GM23338 (cell line): ENCODE measurements around the gene DRGX.

Experiments
- POLR2AphosphoS5 ChIP-seq: IDR thresholded peaks from 2 replicates; pipeline ENCODE4 v1.6.1; 2016; ENCODE audit warnings: antibody characterized with exemption, low read depth
- TF ChIP-seq, protein P1 (sequence below), 2 experiments: fragments of 200-600 bp in 1 of 2; sonication (generic) in 1 of 2; conservative IDR thresholded peaks; 2 replicates each; pipeline versions ENCODE4 v1.5.1 to v1.6.1; 2016 to 2017; ENCODE audit warnings: antibody characterized with exemption in 2 of 2, low read depth in 2 of 2, mild to moderate bottlenecking in 2 of 2, moderate library complexity in 1 of 2

GRCh38 chr10:49356181-49356580 lies 39.7 kb downstream of the DRGX start:
- TF ChIP-seq, protein P1, sequence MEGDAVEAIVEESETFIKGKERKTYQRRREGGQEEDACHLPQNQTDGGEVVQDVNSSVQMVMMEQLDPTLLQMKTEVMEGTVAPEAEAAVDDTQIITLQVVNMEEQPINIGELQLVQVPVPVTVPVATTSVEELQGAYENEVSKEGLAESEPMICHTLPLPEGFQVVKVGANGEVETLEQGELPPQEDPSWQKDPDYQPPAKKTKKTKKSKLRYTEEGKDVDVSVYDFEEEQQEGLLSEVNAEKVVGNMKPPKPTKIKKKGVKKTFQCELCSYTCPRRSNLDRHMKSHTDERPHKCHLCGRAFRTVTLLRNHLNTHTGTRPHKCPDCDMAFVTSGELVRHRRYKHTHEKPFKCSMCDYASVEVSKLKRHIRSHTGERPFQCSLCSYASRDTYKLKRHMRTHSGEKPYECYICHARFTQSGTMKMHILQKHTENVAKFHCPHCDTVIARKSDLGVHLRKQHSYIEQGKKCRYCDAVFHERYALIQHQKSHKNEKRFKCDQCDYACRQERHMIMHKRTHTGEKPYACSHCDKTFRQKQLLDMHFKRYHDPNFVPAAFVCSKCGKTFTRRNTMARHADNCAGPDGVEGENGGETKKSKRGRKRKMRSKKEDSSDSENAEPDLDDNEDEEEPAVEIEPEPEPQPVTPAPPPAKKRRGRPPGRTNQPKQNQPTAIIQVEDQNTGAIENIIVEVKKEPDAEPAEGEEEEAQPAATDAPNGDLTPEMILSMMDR (conservative IDR thresholded peaks at IDR 0.05; ENCODE audit: low read depth in 2 of 2): no peak
- no peak for TF ChIP-seq POLR2AphosphoS5
